ENCODE results near the gene PSMB11.

- TF ChIP-seq, protein P1, sequence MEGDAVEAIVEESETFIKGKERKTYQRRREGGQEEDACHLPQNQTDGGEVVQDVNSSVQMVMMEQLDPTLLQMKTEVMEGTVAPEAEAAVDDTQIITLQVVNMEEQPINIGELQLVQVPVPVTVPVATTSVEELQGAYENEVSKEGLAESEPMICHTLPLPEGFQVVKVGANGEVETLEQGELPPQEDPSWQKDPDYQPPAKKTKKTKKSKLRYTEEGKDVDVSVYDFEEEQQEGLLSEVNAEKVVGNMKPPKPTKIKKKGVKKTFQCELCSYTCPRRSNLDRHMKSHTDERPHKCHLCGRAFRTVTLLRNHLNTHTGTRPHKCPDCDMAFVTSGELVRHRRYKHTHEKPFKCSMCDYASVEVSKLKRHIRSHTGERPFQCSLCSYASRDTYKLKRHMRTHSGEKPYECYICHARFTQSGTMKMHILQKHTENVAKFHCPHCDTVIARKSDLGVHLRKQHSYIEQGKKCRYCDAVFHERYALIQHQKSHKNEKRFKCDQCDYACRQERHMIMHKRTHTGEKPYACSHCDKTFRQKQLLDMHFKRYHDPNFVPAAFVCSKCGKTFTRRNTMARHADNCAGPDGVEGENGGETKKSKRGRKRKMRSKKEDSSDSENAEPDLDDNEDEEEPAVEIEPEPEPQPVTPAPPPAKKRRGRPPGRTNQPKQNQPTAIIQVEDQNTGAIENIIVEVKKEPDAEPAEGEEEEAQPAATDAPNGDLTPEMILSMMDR (IDR thresholded peaks at IDR 0.05), result peak; percentile 88 to 95 (median 93)
- no peak for TF ChIP-seq POLR2A (IDR thresholded peaks at IDR 0.05)
- TF ChIP-seq EP300 (IDR thresholded peaks at IDR 0.05), result no peak
- TF ChIP-seq POLR2AphosphoS5 (IDR thresholded peaks at IDR 0.05), result no peak
These were observed 26.9 kb downstream of the PSMB11 start for GRCh38 chr14:23068789-23069412.
